Liver (tissue), 9 donors: Measurements from ENCODE around the gene TUFM. TPM values are rescaled to one million over a fixed set of nuclear protein-coding genes. Genes with fewer than 3 reads are reported as not detected.

Experiments used
- DNase-seq: peaks from one replicate; pipeline ENCODE4 v3.0.0-alpha.2; 2017; ENCODE audit warnings: low spot score
- H3K27ac ChIP-seq, 2 donors: one replicate each; pipeline ENCODE4 v1.7.0; 2013; ENCODE audit warnings: inconsistent platforms in 2 of 2, low read length in 2 of 2, control low read depth in 1 of 2, low read depth in 1 of 2, mild to moderate bottlenecking in 1 of 2
- H3K27me3 ChIP-seq, 4 donors: one replicate each; pipeline versions ENCODE4 v1.6.1 to v1.7.0; 2013; ENCODE audit warnings: low read length in 3 of 4, inconsistent platforms in 1 of 4, mild to moderate bottlenecking in 1 of 4, moderate library complexity in 1 of 4; ENCODE audit not compliant: control insufficient read depth in 4 of 4, insufficient read depth in 4 of 4
- H3K36me3 ChIP-seq, 4 donors: one replicate each; pipeline versions ENCODE4 v1.6.1 to v1.7.0; 2013; ENCODE audit warnings: low read length in 3 of 4, mild to moderate bottlenecking in 3 of 4, low read depth in 1 of 4, moderate library complexity in 1 of 4; ENCODE audit not compliant: control insufficient read depth in 4 of 4, insufficient read depth in 3 of 4
- H3K4me1 ChIP-seq, 4 donors: one replicate each; pipeline versions ENCODE4 v1.6.1 to v1.7.0; 2013; ENCODE audit warnings: low read length in 3 of 4, mild to moderate bottlenecking in 3 of 4, moderate library complexity in 1 of 4; ENCODE audit not compliant: control insufficient read depth in 4 of 4, insufficient read depth in 4 of 4
- H3K4me3 ChIP-seq, 3 donors: one replicate each; pipeline versions ENCODE4 v1.6.1 to v1.7.0; 2013; ENCODE audit warnings: low read length in 3 of 3, control low read depth in 1 of 3, low read depth in 1 of 3, mild to moderate bottlenecking in 1 of 3
- H3K9ac ChIP-seq, 2 donors: one replicate each; pipeline ENCODE4 v1.7.0; 2013; ENCODE audit warnings: low read length in 2 of 2, mild to moderate bottlenecking in 2 of 2, moderate library complexity in 2 of 2, control low read depth in 1 of 2, low read depth in 1 of 2
- H3K9me3 ChIP-seq, 4 donors: one replicate each; pipeline versions ENCODE4 v1.6.1 to v1.7.0; 2013; ENCODE audit warnings: low read length in 3 of 4; ENCODE audit not compliant: control insufficient read depth in 4 of 4
- ATF3 ChIP-seq: IDR thresholded peaks from 2 replicates; pipeline ENCODE4 v1.6.1; 2016; ENCODE audit warnings: antibody characterized with exemption
- CTCF ChIP-seq: fragments of 150-350 bp; IDR thresholded peaks from 2 replicates; pipeline ENCODE4 v1.5.1; 2017; ENCODE audit warnings: improper control_type of control experiment, low read depth, low read length; ENCODE audit not compliant: missing input control
- EGR1 ChIP-seq, 2 donors: IDR thresholded peaks; 2 replicates each; pipeline ENCODE4 v1.6.1; 2016 to 2018; ENCODE audit warnings: antibody characterized with exemption in 2 of 2, low read depth in 2 of 2
- FOXA1 ChIP-seq: IDR thresholded peaks from 2 replicates; pipeline ENCODE4 v1.6.1; 2016; ENCODE audit warnings: antibody characterized with exemption
- FOXA2 ChIP-seq: IDR thresholded peaks from 2 replicates; pipeline ENCODE4 v1.6.1; 2016; ENCODE audit warnings: antibody characterized with exemption
- GABPA ChIP-seq, 2 donors: IDR thresholded peaks in 1 of 2; conservative IDR thresholded peaks in 1 of 2; 2 replicates each; pipeline ENCODE4 v1.6.1; 2016; ENCODE audit warnings: antibody characterized with exemption in 2 of 2, mild to moderate bottlenecking in 1 of 2, moderate library complexity in 1 of 2
- HNF4G ChIP-seq: IDR thresholded peaks from 2 replicates; pipeline ENCODE4 v1.6.1; 2016; ENCODE audit warnings: antibody characterized with exemption
- JUND ChIP-seq, 2 donors: IDR thresholded peaks; 2 replicates each; pipeline ENCODE4 v1.6.1; 2016; ENCODE audit warnings: antibody characterized with exemption in 2 of 2
- NR2F2 ChIP-seq: IDR thresholded peaks from 2 replicates; pipeline ENCODE4 v1.6.1; 2016; ENCODE audit warnings: antibody characterized with exemption
- RXRA ChIP-seq, 2 donors: IDR thresholded peaks; 2 replicates each; pipeline ENCODE4 v1.6.1; 2017 to 2018; ENCODE audit warnings: antibody characterized with exemption in 2 of 2, mild to moderate bottlenecking in 1 of 2
- SP1 ChIP-seq: IDR thresholded peaks from 2 replicates; pipeline ENCODE4 v1.6.1; 2018; ENCODE audit warnings: antibody characterized with exemption, mild to moderate bottlenecking
- TAF1 ChIP-seq: conservative IDR thresholded peaks from 2 replicates; pipeline ENCODE4 v1.6.1; 2016; ENCODE audit warnings: antibody characterized with exemption, mild to moderate bottlenecking
- YY1 ChIP-seq: IDR thresholded peaks from 2 replicates; pipeline ENCODE4 v1.6.1; 2016; ENCODE audit warnings: antibody characterized with exemption, mild to moderate bottlenecking
- ZBTB33 ChIP-seq: IDR thresholded peaks from 2 replicates; pipeline ENCODE4 v1.6.1; 2016; ENCODE audit warnings: antibody characterized with exemption
- WGBS: extraction: QIAGEN DNeasy Blood & Tissue Kit; methylation state at CpG from one replicate; pipeline ENCODE4 v1.1.7; 2013; 5-methylcytosine and 5-hydroxymethylcytosine counted together
- polyA plus RNA-seq, 2 donors: library from polyadenylated mRNA; stranded (reverse) in 1 of 2; unstranded in 1 of 2; fragments of 200-250 nt in 1 of 2; fragments of >200 nt in 1 of 2; fragmentation: Nextera tagmentation in 1 of 2; extraction: Ambion mirVana in 1 of 2; gene quantifications; one replicate each; pipeline versions ENCODE4 v1.2.1 to v1.2.3, GENCODE V29; 2013 to 2015
- total RNA-seq, 2 donors: library from RNA; depleted of rRNA; stranded (reverse); fragments of >200 nt; gene quantifications; one replicate each; pipeline ENCODE4 v1.2.3, GENCODE V29; 2014
- donor health status: healthy.
- donor health status: healthy.
- donor health status: healthy.
- donor health status: healthy.
- donor health status: healthy.

TUFM gene
- total and polyA plus RNA-seq, 4 donors: 90.4 to 191 (median 136) TPM

GRCh38 chr16:28846933-28847273 is 755 bp upstream of the TUFM start:
- peak; percentile 45 for DNase-seq

GRCh38 chr16:28845761-28846079 is 428 bp downstream of the TUFM start:
- H3K4me3 ChIP-seq: peak overlapping the region; percentile 55 to 96 (median 86)
- H3K9me3 ChIP-seq: no peaks in the 10 kb centered on the region
- peaks cover 12 to 28% (median 21%) of the 10 kb centered on the region in 4 donors for H3K36me3 ChIP-seq
- WGBS: under 1% methylated on average over 16 of the region's 16 CpGs
- H3K27me3 ChIP-seq: no peaks in the 10 kb centered on the region
- H3K27ac ChIP-seq: peak overlapping the region; percentile 57 to 63
- peak; percentile 37 for DNase-seq
- peaks cover 0 to 24% (median 18%) of the 10 kb centered on the region in 4 donors for H3K4me1 ChIP-seq
- peak overlapping the region; percentile 15 to 81 for H3K9ac ChIP-seq
- no peak for TF ChIP-seq JUND (IDR thresholded peaks at IDR 0.05)
- TF ChIP-seq ZBTB33: no peak
- no peak for TF ChIP-seq YY1
- TF ChIP-seq TAF1: no peak
- no peak for TF ChIP-seq CTCF
- TF ChIP-seq HNF4G: no peak
- no peak for TF ChIP-seq ATF3
- no peak for TF ChIP-seq GABPA (IDR thresholded peaks at IDR 0.05 in 1 of 2, conservative IDR thresholded peaks at IDR 0.05 in 1 of 2)
- no peak for TF ChIP-seq NR2F2
- TF ChIP-seq FOXA1: no peak
- no peak for TF ChIP-seq EGR1 (IDR thresholded peaks at IDR 0.05; ENCODE audit: low read depth in 2 of 2)
- no peak for TF ChIP-seq SP1
- no peak for TF ChIP-seq RXRA (IDR thresholded peaks at IDR 0.05)

More at GRCh38 chr16:28846933-28847273, 755 bp upstream of the TUFM start:
- Histone ChIP-seq H3K4me1 (peaks cover 0 to 24% (median 18%) of the 10 kb centered on the region in 4 donors), H3K4me3 (peak overlapping the region; percentile 50 to 86 (median 57)), H3K27ac (peak overlapping the region; percentile 55 to 57), H3K9me3 (no peaks in the 10 kb centered on the region), H3K27me3 (no peaks in the 10 kb centered on the region), H3K36me3 (peaks cover 12 to 26% (median 20%) of the 10 kb centered on the region in 4 donors), H3K9ac (peak overlapping the region; percentile 36 to 63)
- TF ChIP-seq NR2F2 (no peak), EGR1 (IDR thresholded peaks at IDR 0.05; ENCODE audit: low read depth in 2 of 2) (no peak), TAF1 (no peak), GABPA (IDR thresholded peaks at IDR 0.05 in 1 of 2, conservative IDR thresholded peaks at IDR 0.05 in 1 of 2) (no peak), CTCF (no peak), JUND (IDR thresholded peaks at IDR 0.05) (no peak), RXRA (IDR thresholded peaks at IDR 0.05) (no peak), ZBTB33 (no peak), ATF3 (no peak), FOXA2 (no peak)
- 31% methylated on average over 5 of the region's 5 CpGs for WGBS
